Measurements from ENCODE around the gene MIEN1. TPM values are rescaled to one million over a fixed set of nuclear protein-coding genes. Genes with fewer than 3 reads are reported as not detected.
"Not testable (repeated sequence)": the region's sequence is repeated elsewhere in the genome, so short reads cannot be mapped to it uniquely, and the experiment has no call there.

The MIEN1 gene
- polyA plus RNA-seq, 4 donors: 51.5 to 155 (median 114) TPM

- H3K27ac ChIP-seq (ENCODE audit: low read depth in 1 of 3, low read length in 2 of 3): peak overlapping the region; percentile 75 to 95 (median 87)
- H3K4me1 ChIP-seq (ENCODE audit: control insufficient read depth in 3 of 3, insufficient read depth in 2 of 3, low read depth in 1 of 3, low read length in 2 of 3): peaks cover 0 to 9% (median 6%) of the 10 kb centered on the region in 3 donors
- 51 to 65% (median 60%) methylated on average over 6 of the region's 6 CpGs for WGBS, 3 donors
Observed at GRCh38 chr17:39729280-39729851, 966 bp downstream of the MIEN1 start.

GRCh38 chr17:39727556-39727955 is 2.8 kb downstream of the MIEN1 start:
- Histone ChIP-seq H3K36me3 (ENCODE audit: control insufficient read depth in 3 of 3, insufficient read depth in 2 of 3, low read depth in 1 of 3, low read length in 3 of 3) (peaks cover 7 to 72% (median 8%) of the 10 kb centered on the region in 3 donors), H3K27ac (ENCODE audit: low read depth in 1 of 3, low read length in 2 of 3) (no peak overlapping the region), H3K27me3 (ENCODE audit: control insufficient read depth in 3 of 3, insufficient read depth in 3 of 3, low read length in 3 of 3) (no peaks in the 10 kb centered on the region), H3K4me3 (ENCODE audit: low read depth in 1 of 3, low read length in 3 of 3) (no peak overlapping the region), H3K9me3 (ENCODE audit: control insufficient read depth in 2 of 2, insufficient read depth in 1 of 2, low read depth in 1 of 2, low read length in 1 of 2) (no peaks in the 10 kb centered on the region), H3K4me1 (ENCODE audit: control insufficient read depth in 3 of 3, insufficient read depth in 2 of 3, low read depth in 1 of 3, low read length in 2 of 3) (peaks cover 0 to 9% (median 6%) of the 10 kb centered on the region in 3 donors)
- 62 to 72% (median 69%) methylated on average over 10 of the region's 10 CpGs for WGBS, 3 donors
- DNase-seq (no peak), FAIRE-seq (no peak)

More at GRCh38 chr17:39729280-39729851, 966 bp downstream of the MIEN1 start:
- Histone ChIP-seq H3K9me3 (ENCODE audit: control insufficient read depth in 2 of 2, insufficient read depth in 1 of 2, low read depth in 1 of 2, low read length in 1 of 2) (no peaks in the 10 kb centered on the region), H3K4me3 (ENCODE audit: low read depth in 1 of 3, low read length in 3 of 3) (peak overlapping the region; percentile 63 to 86 (median 66)), H3K36me3 (ENCODE audit: control insufficient read depth in 3 of 3, insufficient read depth in 2 of 3, low read depth in 1 of 3, low read length in 3 of 3) (peaks cover 7 to 54% (median 8%) of the 10 kb centered on the region in 3 donors), H3K27me3 (ENCODE audit: control insufficient read depth in 3 of 3, insufficient read depth in 3 of 3, low read length in 3 of 3) (no peaks in the 10 kb centered on the region)
- FAIRE-seq: no peak
- no peak for DNase-seq

- H3K36me3 ChIP-seq (ENCODE audit: control insufficient read depth in 3 of 3, insufficient read depth in 2 of 3, low read depth in 1 of 3, low read length in 3 of 3): peaks cover 7 to 81% (median 8%) of the 10 kb centered on the region in 3 donors
- 89 to 92% (median 90%) methylated on average over 9 of the region's 9 CpGs for WGBS, 3 donors
Observed at GRCh38 chr17:39726617-39727016, 3.7 kb downstream of the MIEN1 start.

GRCh38 chr17:39725923-39726322 is 4.4 kb downstream of the MIEN1 start:
- WGBS, 3 donors: 93 to 100% (median 100%) methylated on average over 1 of the region's 1 CpG

More at GRCh38 chr17:39726617-39727016, 3.7 kb downstream of the MIEN1 start:
- DNase-seq (no peak), FAIRE-seq (no peak)
- H3K27ac ChIP-seq (ENCODE audit: low read depth in 1 of 3, low read length in 2 of 3): no peak overlapping the region
- no peak overlapping the region for H3K4me3 ChIP-seq (ENCODE audit: low read depth in 1 of 3, low read length in 3 of 3)
- H3K9me3 ChIP-seq (ENCODE audit: control insufficient read depth in 2 of 2, insufficient read depth in 1 of 2, low read depth in 1 of 2, low read length in 1 of 2): no peaks in the 10 kb centered on the region
- H3K4me1 ChIP-seq (ENCODE audit: control insufficient read depth in 3 of 3, insufficient read depth in 2 of 3, low read depth in 1 of 3, low read length in 2 of 3): peaks cover 0 to 9% (median 6%) of the 10 kb centered on the region in 3 donors
- no peaks in the 10 kb centered on the region for H3K27me3 ChIP-seq (ENCODE audit: control insufficient read depth in 3 of 3, insufficient read depth in 3 of 3, low read length in 3 of 3)

DNA sequence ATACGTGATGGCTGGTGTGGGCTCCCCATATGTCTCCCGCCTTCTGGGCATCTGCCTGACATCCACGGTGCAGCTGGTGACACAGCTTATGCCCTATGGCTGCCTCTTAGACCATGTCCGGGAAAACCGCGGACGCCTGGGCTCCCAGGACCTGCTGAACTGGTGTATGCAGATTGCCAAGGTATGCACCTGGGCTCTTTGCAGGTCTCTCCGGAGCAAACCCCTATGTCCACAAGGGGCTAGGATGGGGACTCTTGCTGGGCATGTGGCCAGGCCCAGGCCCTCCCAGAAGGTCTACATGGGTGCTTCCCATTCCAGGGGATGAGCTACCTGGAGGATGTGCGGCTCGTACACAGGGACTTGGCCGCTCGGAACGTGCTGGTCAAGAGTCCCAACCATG is 5.6 kb downstream of the MIEN1 start:
- Histone ChIP-seq H3K4me1 (ENCODE audit: control insufficient read depth in 3 of 3, insufficient read depth in 2 of 3, low read depth in 1 of 3, low read length in 2 of 3) (peaks cover 0 to 5% (median 3%) of the 10 kb centered on the region in 3 donors), H3K9me3 (ENCODE audit: control insufficient read depth in 2 of 2, insufficient read depth in 1 of 2, low read depth in 1 of 2, low read length in 1 of 2) (no peaks in the 10 kb centered on the region), H3K27me3 (ENCODE audit: control insufficient read depth in 3 of 3, insufficient read depth in 3 of 3, low read length in 3 of 3) (no peaks in the 10 kb centered on the region), H3K27ac (ENCODE audit: low read depth in 1 of 3, low read length in 2 of 3) (no peak overlapping the region), H3K36me3 (ENCODE audit: control insufficient read depth in 3 of 3, insufficient read depth in 2 of 3, low read depth in 1 of 3, low read length in 3 of 3) (peaks cover 7 to 98% (median 8%) of the 10 kb centered on the region in 3 donors), H3K4me3 (ENCODE audit: low read depth in 1 of 3, low read length in 3 of 3) (no peak overlapping the region)
- no peak for FAIRE-seq
- 93 to 94% (median 93%) methylated on average over 12 to 13 of the region's 13 CpGs for WGBS, 3 donors
- DNase-seq: no peak

More at GRCh38 chr17:39725923-39726322, 4.4 kb downstream of the MIEN1 start:
- not testable (repeated sequence) for H3K9me3 ChIP-seq (ENCODE audit: control insufficient read depth in 2 of 2, insufficient read depth in 1 of 2, low read depth in 1 of 2, low read length in 1 of 2); H3K4me3 ChIP-seq (ENCODE audit: low read depth in 1 of 3, low read length in 3 of 3); H3K27me3 ChIP-seq (ENCODE audit: control insufficient read depth in 3 of 3, insufficient read depth in 3 of 3, low read length in 3 of 3); FAIRE-seq; H3K4me1 ChIP-seq (ENCODE audit: control insufficient read depth in 3 of 3, insufficient read depth in 2 of 3, low read depth in 1 of 3, low read length in 2 of 3); DNase-seq; H3K27ac ChIP-seq (ENCODE audit: low read depth in 1 of 3, low read length in 2 of 3)
- H3K36me3 ChIP-seq (ENCODE audit: control insufficient read depth in 3 of 3, insufficient read depth in 2 of 3, low read depth in 1 of 3, low read length in 3 of 3): peaks cover 7 to 87% (median 8%) of the 10 kb centered on the region in 3 donors

GRCh38 chr17:39722965-39723848 is 7.1 kb downstream of the MIEN1 start:
- no peak for FAIRE-seq
- no peak for DNase-seq
- H3K4me1 ChIP-seq (ENCODE audit: control insufficient read depth in 3 of 3, insufficient read depth in 2 of 3, low read depth in 1 of 3, low read length in 2 of 3): no peaks in the 10 kb centered on the region
- 83 to 84% (median 83%) methylated on average over 34 of the region's 34 CpGs for WGBS, 3 donors
- no peak overlapping the region for H3K27ac ChIP-seq (ENCODE audit: low read depth in 1 of 3, low read length in 2 of 3)
- H3K27me3 ChIP-seq (ENCODE audit: control insufficient read depth in 3 of 3, insufficient read depth in 3 of 3, low read length in 3 of 3): no peaks in the 10 kb centered on the region
- H3K9me3 ChIP-seq (ENCODE audit: control insufficient read depth in 2 of 2, insufficient read depth in 1 of 2, low read depth in 1 of 2, low read length in 1 of 2): no peaks in the 10 kb centered on the region
- peaks cover 8 to 98% (median 11%) of the 10 kb centered on the region in 3 donors for H3K36me3 ChIP-seq (ENCODE audit: control insufficient read depth in 3 of 3, insufficient read depth in 2 of 3, low read depth in 1 of 3, low read length in 3 of 3)
- no peak overlapping the region for H3K4me3 ChIP-seq (ENCODE audit: low read depth in 1 of 3, low read length in 3 of 3)

GRCh38 chr17:39722104-39722503 is 8.2 kb downstream of the MIEN1 start:
- Histone ChIP-seq H3K9me3 (ENCODE audit: control insufficient read depth in 2 of 2, insufficient read depth in 1 of 2, low read depth in 1 of 2, low read length in 1 of 2) (no peaks in the 10 kb centered on the region), H3K4me1 (ENCODE audit: control insufficient read depth in 3 of 3, insufficient read depth in 2 of 3, low read depth in 1 of 3, low read length in 2 of 3) (no peaks in the 10 kb centered on the region), H3K27ac (ENCODE audit: low read depth in 1 of 3, low read length in 2 of 3) (no peak overlapping the region), H3K36me3 (ENCODE audit: control insufficient read depth in 3 of 3, insufficient read depth in 2 of 3, low read depth in 1 of 3, low read length in 3 of 3) (peaks cover 2 to 95% (median 10%) of the 10 kb centered on the region in 3 donors), H3K4me3 (ENCODE audit: low read depth in 1 of 3, low read length in 3 of 3) (no peak overlapping the region), H3K27me3 (ENCODE audit: control insufficient read depth in 3 of 3, insufficient read depth in 3 of 3, low read length in 3 of 3) (no peaks in the 10 kb centered on the region)
- DNase-seq: no peak
- FAIRE-seq: no peak
- 87 to 91% (median 88%) methylated on average over 6 of the region's 6 CpGs for WGBS, 3 donors

DNA sequence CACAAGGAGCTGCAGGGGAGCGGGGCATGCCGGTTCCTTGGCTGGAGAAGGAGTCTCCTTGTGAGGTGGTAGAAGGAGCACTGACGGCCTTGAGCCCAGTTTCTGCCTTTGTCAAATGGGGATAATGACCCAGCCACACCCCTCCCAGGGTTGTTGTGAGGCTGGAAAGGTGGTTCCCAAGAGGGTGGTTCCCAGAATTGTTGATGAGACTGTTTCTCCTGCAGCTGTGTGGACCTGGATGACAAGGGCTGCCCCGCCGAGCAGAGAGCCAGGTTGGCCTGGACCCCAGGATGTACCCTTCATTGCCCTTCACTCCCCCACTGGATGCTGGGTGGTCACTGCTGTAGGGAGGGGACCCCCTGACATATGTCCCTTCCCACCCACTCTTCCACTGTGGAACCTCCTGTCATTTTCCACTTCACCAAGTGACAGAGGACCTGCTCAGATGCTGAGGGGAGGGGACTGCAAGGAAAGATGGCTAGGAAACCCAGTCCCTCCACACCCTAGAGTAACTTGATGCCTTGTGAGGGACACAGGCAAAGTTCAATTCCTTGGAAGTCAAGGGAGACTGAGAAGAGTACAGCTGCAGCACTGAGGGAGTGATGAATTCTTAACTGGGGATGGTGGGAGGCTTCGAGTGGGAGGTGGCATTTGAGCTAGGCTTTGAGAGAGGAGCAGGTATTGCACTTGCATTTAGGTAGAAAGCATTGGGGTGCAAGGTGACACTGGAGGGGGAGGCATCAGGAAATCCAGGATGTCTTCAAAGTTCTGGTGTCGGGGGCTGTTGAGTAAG is 10.6 kb downstream of the MIEN1 start:
- Histone ChIP-seq H3K36me3 (ENCODE audit: control insufficient read depth in 3 of 3, insufficient read depth in 2 of 3, low read depth in 1 of 3, low read length in 3 of 3) (peaks cover 0 to 95% (median 14%) of the 10 kb centered on the region in 3 donors), H3K4me1 (ENCODE audit: control insufficient read depth in 3 of 3, insufficient read depth in 2 of 3, low read depth in 1 of 3, low read length in 2 of 3) (no peaks in the 10 kb centered on the region), H3K27ac (ENCODE audit: low read depth in 1 of 3, low read length in 2 of 3) (no peak overlapping the region), H3K9me3 (ENCODE audit: control insufficient read depth in 2 of 2, insufficient read depth in 1 of 2, low read depth in 1 of 2, low read length in 1 of 2) (no peaks in the 10 kb centered on the region), H3K4me3 (ENCODE audit: low read depth in 1 of 3, low read length in 3 of 3) (no peak overlapping the region), H3K27me3 (ENCODE audit: control insufficient read depth in 3 of 3, insufficient read depth in 3 of 3, low read length in 3 of 3) (no peaks in the 10 kb centered on the region)
- DNase-seq: no peak
- FAIRE-seq: no peak
- 84 to 87% (median 86%) methylated on average over 7 of the region's 7 CpGs for WGBS, 3 donors

Measured in small intestine (tissue), 7 donors.